Activated T-cell treated with anti-CD3 and anti-CD28 coated beads, Interleukin-2, amount 50 U/mL, for 72 hours (primary cell): ENCODE measurements around the gene CLEC10A. TPM values are rescaled to one million over a fixed set of nuclear protein-coding genes. Genes with fewer than 3 reads are reported as not detected.

Experiments
- ATAC-seq, 2 donors: fragments of 150-1000 bp; cut with Tn5 transposase; replicated peaks in 1 of 2; 2 replicates each; pipeline ENCODE4 v1.10.0; 2021; ENCODE audit warnings: moderate library complexity in 2 of 2, mild to moderate bottlenecking in 1 of 2
- DNase-seq, 2 donors: peaks; one replicate each; pipeline ENCODE4 v3.0.0; 2021 to 2022; ENCODE audit warnings: mixed read lengths in 1 of 2
- H3K27ac Mint-ChIP-seq: one replicate; pipeline ENCODE4 v1.8.0; 2022; ENCODE audit warnings: mild to moderate bottlenecking, moderate library complexity, mixed read lengths
- H3K27me3 Mint-ChIP-seq: one replicate; pipeline ENCODE4 v1.8.0; 2022; ENCODE audit warnings: low read depth, mixed read lengths
- H3K36me3 Mint-ChIP-seq, 2 donors: one replicate each; pipeline ENCODE4 v1.8.0; 2022; ENCODE audit warnings: mixed read lengths in 2 of 2, mild to moderate bottlenecking in 1 of 2; ENCODE audit not compliant: insufficient read depth in 2 of 2
- H3K4me1 Mint-ChIP-seq: one replicate; pipeline ENCODE4 v1.8.0; 2022; ENCODE audit warnings: low read depth, mixed read lengths
- H3K4me3 Mint-ChIP-seq, 2 donors: one replicate each; pipeline ENCODE4 v1.8.0; 2022; ENCODE audit warnings: mild to moderate bottlenecking in 2 of 2, mixed read lengths in 2 of 2, moderate library complexity in 2 of 2
- H3K9me3 Mint-ChIP-seq, 2 donors: one replicate each; pipeline ENCODE4 v1.8.0; 2022; ENCODE audit warnings: mixed read lengths in 2 of 2
- total RNA-seq, 2 donors: library from RNA; stranded (reverse); gene quantifications; one replicate each; pipeline ENCODE4 v1.2.3, GENCODE V29; 2022

Gene CLEC10A
- total RNA-seq, 2 donors from 2014 or later = not detected

- peak; percentile 50 to 56 for ATAC-seq
- peak; percentile 61 to 64 for DNase-seq
- H3K27ac Mint-ChIP-seq = peak overlapping the region; percentile 97
- peaks cover 70% of the 10 kb centered on the region for H3K4me1 Mint-ChIP-seq
- peaks cover 1 to 3% of the 10 kb centered on the region in 2 donors for H3K36me3 Mint-ChIP-seq
- no peaks in the 10 kb centered on the region for H3K9me3 Mint-ChIP-seq
- no peaks in the 10 kb centered on the region for H3K27me3 Mint-ChIP-seq
- peak overlapping the region; percentile 94 to 97 for H3K4me3 Mint-ChIP-seq
Measured at GRCh38 chr17:7034955-7035590, 45.0 kb downstream of the CLEC10A start.

GRCh38 chr17:7029659-7030058 is 50.4 kb downstream of the CLEC10A start:
- Mint-ChIP-seq H3K9me3 (peaks cover 3 to 4% of the 10 kb centered on the region in 2 donors), H3K27me3 (no peaks in the 10 kb centered on the region), H3K36me3 (peaks cover 0 to 3% of the 10 kb centered on the region in 2 donors), H3K27ac (peak overlapping the region; percentile 42), H3K4me3 (peak overlapping the region; percentile 71 to 72), H3K4me1 (peaks cover 51% of the 10 kb centered on the region)
- DNase-seq (peak; percentile 33 to 55), ATAC-seq (peak; percentile 54 to 70)

- Mint-ChIP-seq H3K4me1 (peaks cover 52% of the 10 kb centered on the region), H3K27ac (no peak overlapping the region), H3K36me3 (peaks cover 0 to 3% of the 10 kb centered on the region in 2 donors), H3K9me3 (peaks cover 3 to 4% of the 10 kb centered on the region in 2 donors), H3K27me3 (no peaks in the 10 kb centered on the region), H3K4me3 (peak overlapping the region in 1 of 2 donors; percentile 4)
- DNase-seq = no peak
- ATAC-seq = no peak
Measured at GRCh38 chr17:7029096-7029495, 51.0 kb downstream of the CLEC10A start.

- no peak for ATAC-seq
- no peak overlapping the region for H3K27ac Mint-ChIP-seq
- peaks cover 3 to 4% of the 10 kb centered on the region in 2 donors for H3K9me3 Mint-ChIP-seq
- H3K36me3 Mint-ChIP-seq = no peaks in the 10 kb centered on the region
- peaks cover 54% of the 10 kb centered on the region for H3K4me1 Mint-ChIP-seq
- H3K27me3 Mint-ChIP-seq = no peaks in the 10 kb centered on the region
- DNase-seq = no peak
- no peak overlapping the region for H3K4me3 Mint-ChIP-seq
Measured at GRCh38 chr17:7027335-7027734, 52.7 kb downstream of the CLEC10A start.

- peaks cover 54% of the 10 kb centered on the region for H3K4me1 Mint-ChIP-seq
- DNase-seq (no peak), ATAC-seq (no peak)
- no peak overlapping the region for H3K4me3 Mint-ChIP-seq
- H3K27me3 Mint-ChIP-seq = no peaks in the 10 kb centered on the region
- H3K36me3 Mint-ChIP-seq = no peaks in the 10 kb centered on the region
- H3K9me3 Mint-ChIP-seq = peaks cover 3 to 4% of the 10 kb centered on the region in 2 donors
- no peak overlapping the region for H3K27ac Mint-ChIP-seq
Measured at GRCh38 chr17:7026471-7027115, 53.5 kb downstream of the CLEC10A start.

GRCh38 chr17:7025245-7025644 is 54.8 kb downstream of the CLEC10A start:
- no peak overlapping the region for H3K4me3 Mint-ChIP-seq
- H3K36me3 Mint-ChIP-seq = no peaks in the 10 kb centered on the region
- H3K9me3 Mint-ChIP-seq = peaks cover 3 to 4% of the 10 kb centered on the region in 2 donors
- peaks cover 48% of the 10 kb centered on the region for H3K4me1 Mint-ChIP-seq
- DNase-seq (no peak), ATAC-seq (no peak)
- H3K27me3 Mint-ChIP-seq = no peaks in the 10 kb centered on the region
- H3K27ac Mint-ChIP-seq = no peak overlapping the region

Other genes with a start within 250 kb of the CLEC10A start
- not detected for gene TEKT1, start 248.5 kb downstream of the CLEC10A start, total RNA-seq
- gene ALOX12, start 84.2 kb downstream of the CLEC10A start, total RNA-seq = not detected
- gene RNASEK, start 67.6 kb downstream of the CLEC10A start, total RNA-seq = 100 to 1,000 TPM; 127 to 160 TPM
- 1 to 10 TPM; 1.4 to 2.0 TPM for gene BCL6B, start 57.2 kb downstream of the CLEC10A start, total RNA-seq
- gene SLC16A13, start 44.2 kb downstream of the CLEC10A start, total RNA-seq = 1 to 10 TPM; 5.3 to 5.5 TPM
- gene SLC16A11, start 36.2 kb downstream of the CLEC10A start, total RNA-seq = 1 to 10 TPM; 2.0 to 2.9 TPM
- gene ASGR2, start 34.6 kb upstream of the CLEC10A start, total RNA-seq = not detected
- 1 to 10 TPM; 1.5 to 2.1 TPM for gene ASGR1, start 99.1 kb upstream of the CLEC10A start, total RNA-seq
- 10 to 100 TPM; 16.2 to 16.7 TPM for gene DLG4, start 139.6 kb upstream of the CLEC10A start, total RNA-seq
- 100 to 1,000 TPM; 335 to 386 TPM for gene ACADVL, start 139.7 kb upstream of the CLEC10A start, total RNA-seq
- gene DVL2, start 154.3 kb upstream of the CLEC10A start, total RNA-seq = 10 to 100 TPM; 49.5 to 54.8 TPM
- gene PHF23, start 159.2 kb upstream of the CLEC10A start, total RNA-seq = 10 to 100 TPM; 28.9 to 32.2 TPM
- gene GABARAP, start 162.2 kb upstream of the CLEC10A start, total RNA-seq = 100 to 1,000 TPM; 244 to 246 TPM
- gene CTDNEP1, start 171.5 kb upstream of the CLEC10A start, total RNA-seq = 100 to 1,000 TPM; 184 to 186 TPM
- 10 to 100 TPM; 62.1 to 89.5 TPM for gene ELP5, start 172.0 kb upstream of the CLEC10A start, total RNA-seq
- 1 to 10 TPM; 1.9 to 3.1 TPM for gene CLDN7, start 182.2 kb upstream of the CLEC10A start, total RNA-seq
- under 1 TPM; 0.07 to 0.17 TPM for gene SLC2A4, start 201.5 kb upstream of the CLEC10A start, total RNA-seq
- 1 to 10 TPM; 3.6 to 9.5 TPM for gene YBX2, start 214.4 kb upstream of the CLEC10A start, total RNA-seq
- gene EIF5A, start 227.4 kb upstream of the CLEC10A start, total RNA-seq = 100 to 1,000 TPM; 547 to 594 TPM
- 10 to 100 TPM; 50.5 to 50.7 TPM for gene GPS2, start 235.1 kb upstream of the CLEC10A start, total RNA-seq
- 10 to 100 TPM; 35.7 to 37.6 TPM for gene NEURL4, start 249.1 kb upstream of the CLEC10A start, total RNA-seq